GM23338 (cell line): ENCODE data around the gene IGF1R. TPM values are rescaled to one million over a fixed set of nuclear protein-coding genes. Genes with fewer than 3 reads are reported as not detected.

Experiments used
- ATAC-seq: fragments of 200-7000 bp; cut with Tn5 transposase; 3 replicates; pipeline ENCODE4 v1.9.1; 2020
- DNase-seq: peaks from one replicate; pipeline ENCODE4 v3.0.0-alpha.2; 2015; ENCODE audit warnings: low spot score
- H2AFZ ChIP-seq: fragments of 200-600 bp; sonication (generic); 2 replicates; pipeline ENCODE4 v1.8.0; 2016; ENCODE audit warnings: antibody characterized with exemption, mild to moderate bottlenecking, moderate library complexity
- H3F3A ChIP-seq: fragments of 200-600 bp; sonication (generic); replicated peaks from 2 replicates; pipeline ENCODE4 v1.8.0; 2017; ENCODE audit warnings: antibody characterized with exemption, mixed run types, low read depth
- H3K27ac ChIP-seq: fragments of 200-600 bp; sonication (generic); 2 replicates; pipeline ENCODE4 v1.6.1; 2016; ENCODE audit warnings: low read depth
- H3K27me3 ChIP-seq: fragments of 200-600 bp; sonication (generic); 2 replicates; pipeline ENCODE4 v1.8.0; 2016; ENCODE audit warnings: mild to moderate bottlenecking, mixed run types, moderate library complexity; ENCODE audit not compliant: insufficient read depth
- H3K36me3 ChIP-seq: fragments of 200-600 bp; sonication (generic); 2 replicates; pipeline ENCODE4 v1.8.0; 2016; ENCODE audit warnings: mild to moderate bottlenecking; ENCODE audit not compliant: insufficient read depth
- H3K4me1 ChIP-seq: fragments of 200-600 bp; sonication (generic); 2 replicates; pipeline ENCODE4 v1.8.0; 2016; ENCODE audit warnings: mild to moderate bottlenecking, moderate library complexity; ENCODE audit not compliant: insufficient read depth
- H3K4me2 ChIP-seq: fragments of 200-600 bp; sonication (generic); 2 replicates; pipeline ENCODE4 v1.7.1; 2017; ENCODE audit warnings: mixed run types
- H3K4me3 ChIP-seq: fragments of 200-600 bp; sonication (generic); 2 replicates; pipeline ENCODE4 v1.6.1; 2016; ENCODE audit warnings: mixed run types
- H3K79me2 ChIP-seq: fragments of 200-600 bp; sonication (generic); replicated peaks from 2 replicates; pipeline ENCODE4 v1.8.0; 2017; ENCODE audit warnings: mild to moderate bottlenecking; ENCODE audit not compliant: insufficient read depth
- H3K9me2 ChIP-seq: fragments of 200-600 bp; sonication (generic); 2 replicates; pipeline ENCODE4 v1.8.0; 2017; ENCODE audit not compliant: insufficient read depth
- H4K20me1 ChIP-seq: fragments of 200-600 bp; sonication (generic); replicated peaks from 2 replicates; pipeline ENCODE4 v1.8.0; 2017; ENCODE audit warnings: mild to moderate bottlenecking; ENCODE audit not compliant: insufficient read depth
- H3K27ac Mint-ChIP-seq: 2 replicates; pipeline ENCODE4 v1.8.0; 2020; ENCODE audit warnings: inconsistent platforms, mild to moderate bottlenecking, moderate library complexity, mixed read lengths
- H3K27me3 Mint-ChIP-seq: 3 replicates; pipeline ENCODE4 v1.8.0; 2022; ENCODE audit warnings: low read depth, mild to moderate bottlenecking, moderate library complexity, mixed read lengths, inconsistent platforms; ENCODE audit not compliant: insufficient read depth, poor library complexity
- H3K36me3 Mint-ChIP-seq: 3 replicates; pipeline ENCODE4 v1.8.0; 2021; ENCODE audit warnings: low read depth, mild to moderate bottlenecking, inconsistent platforms, moderate library complexity, mixed read lengths
- H3K4me1 Mint-ChIP-seq: 3 replicates; pipeline ENCODE4 v1.8.0; 2020; ENCODE audit warnings: mild to moderate bottlenecking, inconsistent platforms, mixed read lengths
- H3K4me3 Mint-ChIP-seq: 3 replicates; pipeline ENCODE4 v1.8.0; 2021; ENCODE audit warnings: moderate library complexity, mild to moderate bottlenecking, inconsistent platforms, mixed read lengths
- H3K9me3 Mint-ChIP-seq: 3 replicates; pipeline ENCODE4 v1.8.0; 2020; ENCODE audit warnings: moderate library complexity, mild to moderate bottlenecking, inconsistent platforms, mixed read lengths
- CREB1 ChIP-seq: fragments of 250-450 bp; sonication (Bioruptor Pico); IDR thresholded peaks from 2 replicates; pipeline ENCODE4 v1.5.0; 2020; ENCODE audit warnings: low read depth, mild to moderate bottlenecking, moderate library complexity
- CTCF ChIP-seq, 2 experiments: fragments of 200-600 bp in 1 of 2; sonication (generic) in 1 of 2; conservative IDR thresholded peaks; 2 replicates each; pipeline versions ENCODE4 v1.5.1 to v1.6.1; 2016 to 2017; ENCODE audit warnings: antibody characterized with exemption in 2 of 2, low read depth in 2 of 2, mild to moderate bottlenecking in 2 of 2, moderate library complexity in 1 of 2
- EZH2 ChIP-seq: fragments of 200-600 bp; sonication (generic); IDR thresholded peaks from one replicate; pipeline ENCODE4 v1.8.0; 2017; ENCODE audit warnings: antibody characterized with exemption, mild to moderate bottlenecking, low read depth; ENCODE audit not compliant: unreplicated experiment
- JUNB ChIP-seq: IDR thresholded peaks from one replicate; pipeline ENCODE4 v1.6.1; 2016; ENCODE audit warnings: antibody characterized with exemption; ENCODE audit not compliant: unreplicated experiment
- POLR2AphosphoS5 ChIP-seq: IDR thresholded peaks from 2 replicates; pipeline ENCODE4 v1.6.1; 2016; ENCODE audit warnings: antibody characterized with exemption, low read depth
- REST ChIP-seq: IDR thresholded peaks from one replicate; pipeline ENCODE4 v1.6.1; 2018; ENCODE audit warnings: antibody characterized with exemption; ENCODE audit not compliant: unreplicated experiment
- STAT1 ChIP-seq: IDR thresholded peaks from one replicate; pipeline ENCODE4 v1.6.1; 2016; ENCODE audit warnings: antibody characterized with exemption; ENCODE audit not compliant: unreplicated experiment
- ZNF114 ChIP-seq: fragments of 250-450 bp; sonication (Bioruptor Pico); IDR thresholded peaks from 2 replicates; pipeline ENCODE4 v1.5.0; 2020; ENCODE audit warnings: mild to moderate bottlenecking, moderate library complexity
- ZNF331 ChIP-seq: fragments of 250-450 bp; sonication (Bioruptor Pico); IDR thresholded peaks from 2 replicates; pipeline ENCODE4 v1.5.0; 2020; ENCODE audit warnings: low read depth, mild to moderate bottlenecking, moderate library complexity
- ZNF462 ChIP-seq: fragments of 250-450 bp; sonication (Bioruptor Pico); IDR thresholded peaks from 2 replicates; pipeline ENCODE4 v1.5.0; 2020; ENCODE audit warnings: mild to moderate bottlenecking, moderate library complexity
- polyA plus RNA-seq: library from polyadenylated mRNA; unstranded; fragments of >200 nt; fragmentation: Nextera tagmentation; extraction: Ambion mirVana; gene quantifications from 2 replicates; pipeline ENCODE4 v1.2.1, GENCODE V29; 2016
- total RNA-seq: library from RNA; depleted of rRNA; stranded (reverse); fragments of >200 nt; shearing (Covaris generic); gene quantifications from 2 replicates; pipeline ENCODE4 v1.2.3, GENCODE V29; 2014

IGF1R gene
- total and polyA plus RNA-seq, 2 experiments from 2014 or later, result 20.4 to 92.2 TPM

GRCh38 chr15:98870788-98871187, 222.4 kb downstream of the IGF1R start (continued):
- TF ChIP-seq REST (no peak), STAT1 (no peak)

- Histone ChIP-seq H3F3A (0 out of 2 replicates have a peak, but pooled peaks cover under 1% of the 10 kb centered on the region), H3K9me2 (no peaks in the 10 kb centered on the region), H4K20me1 (peaks cover 56% of the 10 kb centered on the region), H3K4me2 (0 out of 2 replicates have a peak overlapping the region, but pooled peaks have one; percentile 61), H3K4me3 (no peak overlapping the region), H2AFZ (no peak overlapping the region), H3K79me2 (peaks cover 98% of the 10 kb centered on the region), H3K27ac (no peak overlapping the region), H3K27me3 (no peaks in the 10 kb centered on the region), H3K4me1 (peaks cover 49% of the 10 kb centered on the region), H3K36me3 (no peaks in the 10 kb centered on the region)
- Mint-ChIP-seq H3K4me3 (no peak overlapping the region), H3K9me3 (no peaks in the 10 kb centered on the region), H3K27ac (no peak overlapping the region), H3K4me1 (peaks cover 48% of the 10 kb centered on the region), H3K36me3 (no peaks in the 10 kb centered on the region), H3K27me3 (no peaks in the 10 kb centered on the region)
- ATAC-seq, result no peak
- DNase-seq, result no peak
- no peak for TF ChIP-seq ZNF331 (CRISPR knock-in tag)
- no peak for TF ChIP-seq REST
- TF ChIP-seq CTCF (conservative IDR thresholded peaks at IDR 0.05; ENCODE audit: low read depth in 2 of 2), result no peak
- TF ChIP-seq ZNF462 (CRISPR knock-in tag), result no peak
- TF ChIP-seq JUNB, result no peak
- TF ChIP-seq CREB1, result no peak
- no peak for TF ChIP-seq POLR2AphosphoS5
- TF ChIP-seq ZNF114 (CRISPR knock-in tag), result no peak
- TF ChIP-seq EZH2, result no peak
- TF ChIP-seq STAT1, result no peak
Observed at GRCh38 chr15:98872774-98873173, 224.4 kb downstream of the IGF1R start.
